Spleen (tissue), 7 donors: ENCODE results near the gene EHBP1.

Experiments used
- POLR2AphosphoS5 ChIP-seq, 3 donors: sonication (generic); formaldehyde crosslinking; IDR thresholded peaks; one replicate each; pipeline ENCODE4 v1.5.1; 2017; ENCODE audit warnings: antibody characterized with exemption in 3 of 3
- TF ChIP-seq, protein P1 (sequence below), 11 experiments: fragments of 200-600 bp in 7 of 11; fragments of 450-650 bp in 4 of 11; sonication (generic) in 4 of 11; IDR thresholded peaks in 8 of 11; conservative IDR thresholded peaks in 3 of 11; 1 replicate in 7 of 11; 2 replicates in 4 of 11; pipeline versions ENCODE4 v1.4.0 to v1.8.0; 2016 to 2021; ENCODE audit warnings: antibody characterized with exemption in 11 of 11, inconsistent platforms in 4 of 11, mild to moderate bottlenecking in 1 of 11
- donor health status: DM: no; HTN: no; CAD: no; lungs with moderate emphysema.
- donor health status: DM: no; HTN: no; CAD: no.
- donor health status: DM: no; HTN: no; CAD: no.

DNA sequence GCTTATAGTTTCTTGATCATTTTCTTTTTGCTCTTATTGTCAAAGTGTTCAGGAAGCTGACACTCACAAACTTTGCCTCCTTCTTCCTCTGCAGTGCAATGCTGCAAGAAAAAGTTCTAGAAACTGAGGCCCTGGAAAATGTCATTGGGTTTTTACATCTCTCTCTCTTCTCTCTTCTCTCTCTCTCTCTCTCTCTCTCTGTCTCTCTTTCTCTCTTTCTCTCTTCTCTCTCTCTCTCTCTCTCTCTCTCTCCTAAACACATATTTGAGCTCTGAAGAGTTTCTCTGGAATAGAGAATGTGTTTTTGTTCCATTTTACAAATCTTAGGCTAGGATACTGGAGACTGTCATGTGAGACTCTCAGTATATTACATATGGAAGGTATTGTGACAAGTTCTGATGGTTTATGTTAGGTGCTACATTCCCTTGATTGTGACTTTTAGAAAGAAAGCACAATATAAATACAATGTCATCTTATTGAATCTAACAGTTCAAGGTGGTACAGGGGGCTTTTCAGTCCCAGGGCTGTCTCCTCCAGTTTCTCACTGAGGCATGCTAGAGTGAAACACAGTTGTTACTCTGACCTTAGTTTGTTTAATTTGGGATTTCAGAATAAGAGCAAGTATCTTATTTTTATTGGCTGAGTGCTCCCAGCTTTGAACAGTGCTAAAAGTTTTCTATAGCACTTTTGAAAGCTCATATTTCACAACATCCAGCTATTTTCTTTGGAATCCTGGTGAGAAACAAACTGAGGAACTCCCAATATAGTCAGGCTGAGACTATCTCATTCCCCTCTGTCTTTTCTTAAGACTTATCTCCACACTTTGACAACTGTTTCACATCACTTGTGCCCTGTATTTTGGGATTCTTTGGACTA, 41.4 kb upstream of the EHBP1 start:
- TF ChIP-seq, protein P1, sequence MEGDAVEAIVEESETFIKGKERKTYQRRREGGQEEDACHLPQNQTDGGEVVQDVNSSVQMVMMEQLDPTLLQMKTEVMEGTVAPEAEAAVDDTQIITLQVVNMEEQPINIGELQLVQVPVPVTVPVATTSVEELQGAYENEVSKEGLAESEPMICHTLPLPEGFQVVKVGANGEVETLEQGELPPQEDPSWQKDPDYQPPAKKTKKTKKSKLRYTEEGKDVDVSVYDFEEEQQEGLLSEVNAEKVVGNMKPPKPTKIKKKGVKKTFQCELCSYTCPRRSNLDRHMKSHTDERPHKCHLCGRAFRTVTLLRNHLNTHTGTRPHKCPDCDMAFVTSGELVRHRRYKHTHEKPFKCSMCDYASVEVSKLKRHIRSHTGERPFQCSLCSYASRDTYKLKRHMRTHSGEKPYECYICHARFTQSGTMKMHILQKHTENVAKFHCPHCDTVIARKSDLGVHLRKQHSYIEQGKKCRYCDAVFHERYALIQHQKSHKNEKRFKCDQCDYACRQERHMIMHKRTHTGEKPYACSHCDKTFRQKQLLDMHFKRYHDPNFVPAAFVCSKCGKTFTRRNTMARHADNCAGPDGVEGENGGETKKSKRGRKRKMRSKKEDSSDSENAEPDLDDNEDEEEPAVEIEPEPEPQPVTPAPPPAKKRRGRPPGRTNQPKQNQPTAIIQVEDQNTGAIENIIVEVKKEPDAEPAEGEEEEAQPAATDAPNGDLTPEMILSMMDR (IDR thresholded peaks at IDR 0.05 in 8 of 11, conservative IDR thresholded peaks at IDR 0.05 in 3 of 11): no peak
- TF ChIP-seq POLR2AphosphoS5 (IDR thresholded peaks at IDR 0.05): no peak
